ENCODE results near the gene SLC2A6. TPM values are rescaled to one million over a fixed set of nuclear protein-coding genes. Genes with fewer than 3 reads are reported as not detected.
"Not testable (repeated sequence)": the region's sequence is repeated elsewhere in the genome, so short reads cannot be mapped to it uniquely, and the experiment has no call there.

SLC2A6 gene
- total RNA-seq, 1 donor from 2014 or later: 2.6 TPM

DNA sequence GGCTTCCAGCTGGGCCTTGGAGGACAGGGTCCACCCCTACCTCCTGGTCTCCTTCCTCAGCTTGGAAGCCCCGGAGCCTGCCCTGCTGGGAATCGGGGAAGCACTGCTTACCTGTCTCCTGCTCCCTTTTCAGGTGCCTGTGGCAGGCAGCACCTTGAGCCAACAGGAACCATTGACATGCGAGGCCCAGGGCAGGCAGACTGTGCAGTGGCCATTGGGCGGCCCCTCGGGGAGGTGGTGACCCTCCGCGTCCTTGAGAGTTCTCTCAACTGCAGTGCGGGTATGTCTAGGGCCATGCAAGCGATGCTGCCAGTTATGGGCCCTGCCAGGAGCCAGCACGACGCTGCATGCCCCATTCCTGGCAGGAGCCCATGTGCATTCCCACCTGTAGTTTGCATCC lies 23.0 kb downstream of the SLC2A6 start:
- DNase-seq (ENCODE audit: low read depth): no peak
- TF ChIP-seq, protein P1, sequence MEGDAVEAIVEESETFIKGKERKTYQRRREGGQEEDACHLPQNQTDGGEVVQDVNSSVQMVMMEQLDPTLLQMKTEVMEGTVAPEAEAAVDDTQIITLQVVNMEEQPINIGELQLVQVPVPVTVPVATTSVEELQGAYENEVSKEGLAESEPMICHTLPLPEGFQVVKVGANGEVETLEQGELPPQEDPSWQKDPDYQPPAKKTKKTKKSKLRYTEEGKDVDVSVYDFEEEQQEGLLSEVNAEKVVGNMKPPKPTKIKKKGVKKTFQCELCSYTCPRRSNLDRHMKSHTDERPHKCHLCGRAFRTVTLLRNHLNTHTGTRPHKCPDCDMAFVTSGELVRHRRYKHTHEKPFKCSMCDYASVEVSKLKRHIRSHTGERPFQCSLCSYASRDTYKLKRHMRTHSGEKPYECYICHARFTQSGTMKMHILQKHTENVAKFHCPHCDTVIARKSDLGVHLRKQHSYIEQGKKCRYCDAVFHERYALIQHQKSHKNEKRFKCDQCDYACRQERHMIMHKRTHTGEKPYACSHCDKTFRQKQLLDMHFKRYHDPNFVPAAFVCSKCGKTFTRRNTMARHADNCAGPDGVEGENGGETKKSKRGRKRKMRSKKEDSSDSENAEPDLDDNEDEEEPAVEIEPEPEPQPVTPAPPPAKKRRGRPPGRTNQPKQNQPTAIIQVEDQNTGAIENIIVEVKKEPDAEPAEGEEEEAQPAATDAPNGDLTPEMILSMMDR (IDR thresholded peaks at IDR 0.05; ENCODE audit: insufficient read depth, low read length, severe bottlenecking): no peak
- no peak for FAIRE-seq

DNA sequence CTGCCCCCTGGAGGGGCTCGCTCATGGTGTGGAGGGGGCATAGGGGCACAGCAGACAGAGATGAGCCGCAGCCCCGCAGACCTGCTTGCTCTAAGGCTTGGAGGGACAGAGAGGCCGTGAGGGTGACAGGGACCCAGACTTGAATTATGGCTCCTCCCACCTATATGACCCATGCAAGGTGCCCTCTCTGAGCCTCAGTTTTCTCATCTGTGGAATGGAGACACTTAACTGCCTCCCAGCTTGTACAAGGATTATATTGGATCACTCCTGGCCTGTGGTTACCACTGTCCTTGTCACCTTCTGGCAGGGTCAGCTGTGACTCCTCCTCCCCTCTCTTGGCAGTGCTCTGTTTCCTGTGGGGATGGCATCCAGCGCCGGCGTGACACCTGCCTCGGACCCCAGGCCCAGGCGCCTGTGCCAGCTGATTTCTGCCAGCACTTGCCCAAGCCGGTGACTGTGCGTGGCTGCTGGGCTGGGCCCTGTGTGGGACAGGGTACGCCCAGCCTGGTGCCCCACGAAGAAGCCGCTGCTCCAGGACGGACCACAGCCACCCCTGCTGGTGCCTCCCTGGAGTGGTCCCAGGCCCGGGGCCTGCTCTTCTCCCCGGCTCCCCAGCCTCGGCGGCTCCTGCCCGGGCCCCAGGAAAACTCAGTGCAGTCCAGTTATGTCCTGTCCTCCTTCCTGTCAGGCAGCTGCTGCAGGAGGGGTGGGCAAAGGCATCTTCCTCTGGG lies 23.8 kb downstream of the SLC2A6 start:
- no peak for FAIRE-seq
- TF ChIP-seq, protein P1 (IDR thresholded peaks at IDR 0.05; ENCODE audit: insufficient read depth, low read length, severe bottlenecking): no peak

More for the DNA sequence above, 23.0 kb downstream of the SLC2A6 start:
- no peaks in the 10 kb centered on the region for H3K36me3 ChIP-seq (ENCODE audit: control insufficient read depth, insufficient read depth, low read length)
- no peaks in the 10 kb centered on the region for H3K27me3 ChIP-seq (ENCODE audit: control insufficient read depth, insufficient read depth, low read length)
- H3K4me3 ChIP-seq (ENCODE audit: low read depth, low read length): no peak overlapping the region

DNA sequence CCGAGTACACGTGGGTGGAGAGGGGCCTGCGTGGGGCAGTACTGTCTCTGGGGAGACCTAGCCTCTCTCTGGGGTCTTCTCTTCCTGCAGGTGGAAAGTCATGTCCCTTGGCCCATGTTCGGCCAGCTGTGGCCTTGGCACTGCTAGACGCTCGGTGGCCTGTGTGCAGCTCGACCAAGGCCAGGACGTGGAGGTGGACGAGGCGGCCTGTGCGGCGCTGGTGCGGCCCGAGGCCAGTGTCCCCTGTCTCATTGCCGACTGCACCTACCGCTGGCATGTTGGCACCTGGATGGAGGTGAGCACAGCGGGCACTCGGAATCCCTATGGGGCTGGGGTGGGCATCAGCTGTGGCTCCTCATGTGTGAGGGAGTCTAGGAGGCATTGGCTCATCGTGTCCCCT lies 24.6 kb downstream of the SLC2A6 start:
- Histone ChIP-seq H3K4me3 (ENCODE audit: low read depth, low read length) (no peak overlapping the region), H3K27me3 (ENCODE audit: control insufficient read depth, insufficient read depth, low read length) (no peaks in the 10 kb centered on the region), H3K36me3 (ENCODE audit: control insufficient read depth, insufficient read depth, low read length) (no peaks in the 10 kb centered on the region)
- FAIRE-seq (no peak), DNase-seq (ENCODE audit: low read depth) (no peak)
- TF ChIP-seq, protein P1 (IDR thresholded peaks at IDR 0.05; ENCODE audit: insufficient read depth, low read length, severe bottlenecking): no peak

More for the DNA sequence above, 23.8 kb downstream of the SLC2A6 start:
- Histone ChIP-seq H3K27me3 (ENCODE audit: control insufficient read depth, insufficient read depth, low read length) (no peaks in the 10 kb centered on the region), H3K36me3 (ENCODE audit: control insufficient read depth, insufficient read depth, low read length) (no peaks in the 10 kb centered on the region), H3K4me3 (ENCODE audit: low read depth, low read length) (no peak overlapping the region)
- DNase-seq (ENCODE audit: low read depth): no peak

DNA sequence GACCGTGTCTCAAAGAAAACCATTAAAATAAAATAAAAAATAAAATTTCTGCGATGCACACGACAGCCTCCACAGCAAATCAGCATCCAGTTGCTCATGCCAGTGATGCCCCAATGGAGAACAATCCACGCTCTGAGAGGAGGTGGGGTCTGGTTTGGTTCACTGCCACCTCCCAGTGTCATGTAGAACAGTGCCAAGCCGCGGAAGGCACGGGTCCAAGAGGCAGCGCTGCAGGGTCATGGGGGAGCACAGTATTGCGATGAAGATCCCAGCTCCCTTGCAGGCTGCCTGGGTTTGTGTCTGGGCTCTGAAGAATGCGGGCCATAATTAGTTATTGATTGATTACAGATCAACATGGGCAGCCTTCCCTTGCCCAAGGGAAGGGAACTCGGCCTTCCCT lies 25.2 kb downstream of the SLC2A6 start:
- H3K27me3 ChIP-seq (ENCODE audit: control insufficient read depth, insufficient read depth, low read length): no peaks in the 10 kb centered on the region
- TF ChIP-seq, protein P1 (IDR thresholded peaks at IDR 0.05; ENCODE audit: insufficient read depth, low read length, severe bottlenecking): no peak
- FAIRE-seq (no peak), DNase-seq (ENCODE audit: low read depth) (no peak)
- H3K4me3 ChIP-seq (ENCODE audit: low read depth, low read length): no peak overlapping the region
- no peaks in the 10 kb centered on the region for H3K36me3 ChIP-seq (ENCODE audit: control insufficient read depth, insufficient read depth, low read length)

DNA sequence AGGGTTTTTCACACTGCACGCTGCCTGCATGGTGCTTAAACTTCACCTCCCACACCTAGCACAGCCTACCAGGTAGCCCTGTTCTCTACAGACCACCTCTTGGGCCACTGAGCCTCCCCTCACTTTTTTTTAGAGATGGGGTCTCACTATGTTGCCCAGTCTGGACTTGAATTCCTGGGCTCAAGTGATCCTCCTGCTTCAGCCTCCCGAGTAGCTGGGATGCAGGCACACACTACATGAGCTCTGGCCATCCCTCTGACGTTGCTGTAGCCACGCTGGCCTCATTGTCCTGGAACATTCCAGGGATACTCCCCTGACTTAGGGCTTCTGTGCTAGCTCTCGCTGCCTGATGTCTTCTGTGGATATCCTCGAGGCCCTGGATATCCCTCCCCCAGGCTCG lies 26.3 kb downstream of the SLC2A6 start:
- H3K4me3 ChIP-seq (ENCODE audit: low read depth, low read length): no peak overlapping the region
- no peaks in the 10 kb centered on the region for H3K27me3 ChIP-seq (ENCODE audit: control insufficient read depth, insufficient read depth, low read length)
- TF ChIP-seq, protein P1 (IDR thresholded peaks at IDR 0.05; ENCODE audit: insufficient read depth, low read length, severe bottlenecking): no peak
- FAIRE-seq (no peak), DNase-seq (ENCODE audit: low read depth) (no peak)
- H3K36me3 ChIP-seq (ENCODE audit: control insufficient read depth, insufficient read depth, low read length): no peaks in the 10 kb centered on the region

DNA sequence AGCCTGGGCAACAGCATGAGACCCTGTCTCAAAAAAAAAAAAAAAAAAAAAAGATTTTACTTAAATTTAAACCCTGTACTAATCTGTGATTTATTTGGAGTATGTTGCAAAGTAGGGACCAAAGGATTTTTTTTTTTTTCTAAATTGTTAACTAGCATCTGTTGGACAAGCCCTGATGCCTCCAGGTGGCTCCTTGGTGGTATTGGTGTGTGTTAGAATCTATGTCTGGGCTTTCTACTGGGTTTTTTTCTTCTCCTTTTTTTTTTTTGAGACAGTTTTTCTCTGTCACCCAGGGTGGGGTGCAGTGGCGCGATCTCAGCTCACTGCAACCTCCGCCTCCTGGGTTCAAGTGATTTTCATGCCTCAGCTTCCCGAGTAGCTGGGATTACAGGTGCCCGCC lies 27.0 kb downstream of the SLC2A6 start:
- H3K36me3 ChIP-seq (ENCODE audit: control insufficient read depth, insufficient read depth, low read length); DNase-seq (ENCODE audit: low read depth); FAIRE-seq; H3K27me3 ChIP-seq (ENCODE audit: control insufficient read depth, insufficient read depth, low read length); H3K4me3 ChIP-seq (ENCODE audit: low read depth, low read length): not testable (repeated sequence)
